Stimulated activated CD8-positive, alpha-beta memory T cell treated with anti-CD3 and anti-CD28 coated beads, Interleukin-7, amount 100 ng/mL, for 24 hours (primary cell): Measurements from ENCODE around the gene TERF2IP.
A peak's percentile ranks its signal among the peaks of the same experiment; 100 is the strongest.

Experiments used
- DNase-seq: peaks from one replicate; pipeline ENCODE4 v3.0.0-alpha.2; 2020; ENCODE audit warnings: low read depth

The TERF2IP gene

GRCh38 chr16:75635036-75635435, 12.5 kb upstream of the TERF2IP start:
- DNase-seq, result no peak

- DNase-seq, result no peak
Measured at GRCh38 chr16:75640598-75640997, 7.0 kb upstream of the TERF2IP start.

- DNase-seq, result no peak
Measured at GRCh38 chr16:75644240-75645012, 3.1 kb upstream of the TERF2IP start.

- no peak for DNase-seq
Measured at GRCh38 chr16:75647112-75647491, 471 bp upstream of the TERF2IP start.

- DNase-seq, result peak; percentile 75
Measured at GRCh38 chr16:75648265-75649076, 898 bp downstream of the TERF2IP start.

GRCh38 chr16:75653922-75654321, 6.3 kb downstream of the TERF2IP start:
- DNase-seq, result no peak

GRCh38 chr16:75658175-75658574, 10.6 kb downstream of the TERF2IP start:
- DNase-seq, result no peak

GRCh38 chr16:75660321-75660720, 12.7 kb downstream of the TERF2IP start:
- DNase-seq, result no peak

- no peak for DNase-seq
Measured at GRCh38 chr16:75660726-75661302, 13.2 kb downstream of the TERF2IP start.

GRCh38 chr16:75667503-75667902, 19.9 kb downstream of the TERF2IP start:
- no peak for DNase-seq

GRCh38 chr16:75676909-75677308, 29.3 kb downstream of the TERF2IP start, which contains the start of gene CPHXL2:
TSS of gene CPHXL2 (minus strand) at chr16:75677009. CDS start at chr16:75676999, 10 bp downstream.
- DNase-seq, result no peak

GRCh38 chr16:75679366-75679765, 31.8 kb downstream of the TERF2IP start:
- DNase-seq, result no peak

- DNase-seq, result no peak
Measured at GRCh38 chr16:75682308-75682707, 34.7 kb downstream of the TERF2IP start.

- no peak for DNase-seq
Measured at GRCh38 chr16:75687361-75687760, 39.8 kb downstream of the TERF2IP start.

- DNase-seq, result no peak
Measured at GRCh38 chr16:75695708-75696107, 48.1 kb downstream of the TERF2IP start.

- DNase-seq, result no peak
Measured at GRCh38 chr16:75697571-75697970, 50.0 kb downstream of the TERF2IP start.

- DNase-seq, result no peak
Measured at GRCh38 chr16:75701361-75701760, 53.8 kb downstream of the TERF2IP start, which contains the start of gene DUXB. TSS of gene DUXB (minus strand) at chr16:75701461. CDS start at chr16:75701418, 43 bp downstream.

- no peak for DNase-seq
Measured at GRCh38 chr16:75702242-75702641, 54.7 kb downstream of the TERF2IP start.

GRCh38 chr16:75703306-75703705, 55.7 kb downstream of the TERF2IP start:
- no peak for DNase-seq
